Measurements from ENCODE around the gene RHEX. TPM values are rescaled to one million over a fixed set of nuclear protein-coding genes. Genes with fewer than 3 reads are reported as not detected.
A peak's percentile ranks its signal among the peaks of the same experiment; 100 is the strongest.
"Not testable (repeated sequence)": the region's sequence is repeated elsewhere in the genome, so short reads cannot be mapped to it uniquely, and the experiment has no call there.

RHEX gene
- total RNA-seq, 1 donor from 2014 or later: 17.3 TPM

DNA sequence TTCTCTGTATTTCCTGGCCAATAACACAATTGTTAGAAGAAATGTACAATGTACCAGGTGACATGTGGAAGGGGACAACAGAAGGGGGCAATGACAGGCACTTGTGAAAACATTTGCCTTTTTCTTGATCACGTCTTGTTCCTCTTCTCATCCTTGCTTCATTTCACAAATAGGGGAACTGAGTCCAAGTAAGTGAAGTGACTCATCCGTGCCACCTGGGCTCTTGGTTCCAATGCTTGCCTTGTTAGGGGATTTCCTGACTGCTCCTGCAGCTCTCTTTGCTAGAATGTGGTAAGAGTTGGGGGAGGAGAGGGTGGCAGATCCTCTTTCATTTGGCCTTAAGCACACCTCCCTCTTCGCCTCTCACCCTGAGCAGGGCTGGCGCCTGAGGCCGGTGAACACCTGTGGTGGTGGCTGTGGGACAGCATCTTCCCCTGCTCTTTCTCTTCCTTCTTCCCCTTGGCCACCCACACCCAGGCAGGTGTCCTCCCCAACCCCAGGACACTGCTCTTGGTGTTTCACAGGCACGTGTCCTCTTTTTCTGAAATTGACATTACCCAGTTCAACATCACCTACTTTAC, 2.2 kb upstream of the RHEX start:
- H3K9me3 ChIP-seq: no peaks in the 10 kb centered on the region
- no peaks in the 10 kb centered on the region for H3K36me3 ChIP-seq
- H3K4me3 ChIP-seq: no peak overlapping the region
- no peaks in the 10 kb centered on the region for H3K4me1 ChIP-seq
- H3K27ac ChIP-seq: no peak overlapping the region
- DNase-seq (no peak), ATAC-seq (peak; percentile 74)
- TF ChIP-seq, protein P1, sequence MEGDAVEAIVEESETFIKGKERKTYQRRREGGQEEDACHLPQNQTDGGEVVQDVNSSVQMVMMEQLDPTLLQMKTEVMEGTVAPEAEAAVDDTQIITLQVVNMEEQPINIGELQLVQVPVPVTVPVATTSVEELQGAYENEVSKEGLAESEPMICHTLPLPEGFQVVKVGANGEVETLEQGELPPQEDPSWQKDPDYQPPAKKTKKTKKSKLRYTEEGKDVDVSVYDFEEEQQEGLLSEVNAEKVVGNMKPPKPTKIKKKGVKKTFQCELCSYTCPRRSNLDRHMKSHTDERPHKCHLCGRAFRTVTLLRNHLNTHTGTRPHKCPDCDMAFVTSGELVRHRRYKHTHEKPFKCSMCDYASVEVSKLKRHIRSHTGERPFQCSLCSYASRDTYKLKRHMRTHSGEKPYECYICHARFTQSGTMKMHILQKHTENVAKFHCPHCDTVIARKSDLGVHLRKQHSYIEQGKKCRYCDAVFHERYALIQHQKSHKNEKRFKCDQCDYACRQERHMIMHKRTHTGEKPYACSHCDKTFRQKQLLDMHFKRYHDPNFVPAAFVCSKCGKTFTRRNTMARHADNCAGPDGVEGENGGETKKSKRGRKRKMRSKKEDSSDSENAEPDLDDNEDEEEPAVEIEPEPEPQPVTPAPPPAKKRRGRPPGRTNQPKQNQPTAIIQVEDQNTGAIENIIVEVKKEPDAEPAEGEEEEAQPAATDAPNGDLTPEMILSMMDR (IDR thresholded peaks at IDR 0.05): no peak
- intact Hi-C loops (cut with DNase I): no loop called here
- no peaks in the 10 kb centered on the region for H3K27me3 ChIP-seq

DNA sequence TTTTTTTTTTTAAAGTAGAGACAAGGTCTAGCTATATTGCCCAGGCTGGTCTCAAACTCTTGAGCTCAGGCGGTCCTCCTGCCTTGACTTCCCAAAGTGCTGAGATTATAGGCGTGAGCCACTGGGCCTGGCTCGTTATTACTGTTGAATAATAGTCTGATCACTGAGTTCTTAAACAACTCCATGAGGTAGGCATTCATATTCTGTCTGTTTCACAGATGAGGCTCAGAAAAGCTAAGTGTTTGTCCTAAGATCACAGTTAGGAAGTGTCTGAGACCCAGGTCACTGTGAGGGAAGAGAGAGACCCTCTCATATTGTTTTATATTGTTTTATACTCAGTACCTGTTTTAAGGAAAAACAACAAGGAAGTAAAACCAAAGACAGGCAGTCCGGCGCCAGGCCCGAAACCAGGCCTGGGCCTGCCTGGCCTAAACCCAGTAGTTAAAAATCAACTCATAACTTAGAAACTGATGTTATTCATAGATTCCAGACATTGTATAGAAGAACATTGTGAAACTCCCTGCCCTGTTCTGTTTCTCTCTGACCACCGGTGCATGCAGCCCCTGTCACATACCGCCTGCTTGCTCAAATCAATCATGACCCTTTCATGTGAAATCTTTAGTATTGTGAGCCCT, 625 bp upstream of the RHEX start:
- not testable (repeated sequence) for H3K27ac ChIP-seq

DNA sequence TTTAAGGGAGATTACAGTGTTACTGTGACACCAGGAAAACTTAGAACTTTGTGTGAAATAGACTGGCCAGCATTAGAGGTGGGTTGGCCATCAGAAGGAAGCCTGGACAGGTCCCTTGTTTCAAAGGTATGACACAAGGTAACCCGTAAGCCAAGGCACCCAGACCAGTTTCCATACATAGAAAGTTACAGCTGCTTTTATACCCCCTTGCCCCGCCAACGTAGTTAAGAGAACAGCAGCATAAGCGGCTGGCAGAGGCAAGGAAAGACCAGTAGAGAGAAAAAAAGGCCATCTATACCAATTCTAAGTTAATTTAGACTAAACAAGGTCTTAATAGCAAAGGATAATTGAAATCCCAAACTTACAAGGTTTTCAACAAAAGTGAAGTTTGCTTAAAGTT, 643 bp downstream of the RHEX start:
- H3K4me1 ChIP-seq; intact Hi-C loops (cut with DNase I); ATAC-seq; H3K27ac ChIP-seq; H3K36me3 ChIP-seq; H3K9me3 ChIP-seq; H3K4me3 ChIP-seq; DNase-seq; H3K27me3 ChIP-seq: not testable (repeated sequence)

More for the DNA sequence above, 625 bp upstream of the RHEX start:
- H3K4me3 ChIP-seq; DNase-seq; H3K27me3 ChIP-seq; H3K9me3 ChIP-seq; intact Hi-C loops (cut with DNase I); H3K36me3 ChIP-seq; ATAC-seq; H3K4me1 ChIP-seq: not testable (repeated sequence)

DNA sequence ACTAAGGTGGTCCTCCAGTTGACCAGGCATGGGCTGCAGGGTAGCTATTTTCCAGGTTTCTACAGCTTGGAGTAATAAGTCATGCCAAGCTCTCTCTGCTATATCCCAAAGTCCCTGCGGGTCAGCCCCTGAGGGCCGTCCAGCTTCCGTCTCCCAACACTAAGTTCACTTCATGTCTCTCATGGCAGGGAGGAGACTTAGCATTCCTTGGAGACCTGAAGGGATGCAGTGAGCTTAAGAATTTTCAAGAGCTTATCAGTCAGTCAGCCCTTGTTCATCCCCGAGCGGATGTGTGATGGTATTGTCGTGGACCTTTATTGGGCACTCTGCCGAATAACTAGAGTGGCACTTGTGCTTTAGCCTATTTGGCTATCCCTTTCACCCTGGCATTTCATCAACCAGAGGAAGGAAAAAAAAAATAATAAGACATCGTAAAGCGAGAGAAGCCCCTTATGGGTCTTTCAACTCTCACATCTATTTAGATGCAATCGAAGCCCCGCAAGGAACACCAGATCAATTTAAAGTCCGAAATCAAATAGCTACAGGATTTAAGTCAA, 2.2 kb downstream of the RHEX start:
- H3K9me3 ChIP-seq; DNase-seq; intact Hi-C loops (cut with DNase I); H3K36me3 ChIP-seq; H3K27ac ChIP-seq; H3K27me3 ChIP-seq; H3K4me3 ChIP-seq; H3K4me1 ChIP-seq; ATAC-seq: not testable (repeated sequence)

DNA sequence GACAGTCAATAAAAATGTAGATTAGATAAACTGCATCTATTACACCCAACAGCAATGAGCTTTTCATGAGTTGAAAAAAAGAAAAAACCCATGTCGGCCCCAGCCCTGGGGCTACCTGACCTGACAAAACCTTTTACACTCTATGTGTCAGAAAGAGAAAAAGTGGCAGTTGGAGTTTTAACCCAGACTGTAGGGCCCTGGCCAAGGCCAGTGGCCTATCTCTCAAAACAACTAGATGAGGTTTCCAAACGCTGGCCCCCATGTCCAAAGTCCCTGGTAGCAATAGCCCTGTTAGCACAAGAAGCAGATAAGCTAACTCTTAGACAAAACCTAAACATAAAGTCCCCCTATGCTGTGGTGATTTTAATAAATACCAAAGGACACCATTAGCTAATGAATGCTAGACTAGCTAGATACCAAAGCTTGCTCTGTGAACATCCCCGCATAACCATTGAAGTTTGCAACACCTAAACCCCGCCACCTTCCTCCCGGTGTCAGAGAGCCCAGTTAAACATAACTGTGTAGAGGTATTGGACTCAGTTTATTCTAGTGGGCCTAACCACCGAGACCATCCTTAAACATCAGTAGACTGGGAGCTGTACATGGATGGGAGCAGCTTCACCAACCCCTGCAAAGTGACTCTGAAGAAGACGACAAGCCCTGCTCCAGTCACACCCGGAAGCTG, 2.8 kb downstream of the RHEX start:
- H3K36me3 ChIP-seq; H3K27ac ChIP-seq; ATAC-seq; DNase-seq; H3K9me3 ChIP-seq; H3K4me1 ChIP-seq; H3K27me3 ChIP-seq; H3K4me3 ChIP-seq; intact Hi-C loops (cut with DNase I): not testable (repeated sequence)

DNA sequence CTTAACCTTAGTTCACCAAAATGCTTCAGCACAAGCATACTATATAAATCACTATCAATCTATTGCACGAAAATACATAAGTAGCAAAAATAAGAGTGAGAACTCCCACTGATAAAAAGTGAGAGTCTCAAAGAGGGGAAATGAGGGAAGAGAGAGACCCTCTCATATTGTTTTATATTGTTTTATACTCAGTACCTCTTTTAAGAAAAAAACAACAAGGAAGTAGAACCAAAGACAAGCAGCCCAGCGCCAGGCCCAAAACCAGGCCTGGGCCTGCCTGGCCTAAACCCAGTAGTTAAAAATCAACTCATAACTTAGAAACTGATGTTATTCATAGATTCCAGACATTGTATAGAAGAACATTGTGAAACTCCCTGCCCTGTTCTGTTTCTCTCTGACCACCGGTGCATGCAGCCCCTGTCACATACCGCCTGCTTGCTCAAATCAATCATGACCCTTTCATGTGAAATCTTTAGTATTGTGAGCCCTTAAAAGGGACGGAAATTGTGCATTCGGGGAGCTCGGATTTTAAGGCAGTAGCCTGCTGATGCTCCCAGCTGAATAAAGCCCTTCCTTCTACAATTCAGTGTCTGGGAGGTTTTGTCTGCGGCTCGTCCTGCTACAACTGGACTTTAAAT, 5.4 kb downstream of the RHEX start:
- H3K27me3 ChIP-seq; DNase-seq; ATAC-seq; H3K36me3 ChIP-seq; H3K9me3 ChIP-seq; H3K4me1 ChIP-seq; intact Hi-C loops (cut with DNase I); H3K4me3 ChIP-seq; H3K27ac ChIP-seq: not testable (repeated sequence)

DNA sequence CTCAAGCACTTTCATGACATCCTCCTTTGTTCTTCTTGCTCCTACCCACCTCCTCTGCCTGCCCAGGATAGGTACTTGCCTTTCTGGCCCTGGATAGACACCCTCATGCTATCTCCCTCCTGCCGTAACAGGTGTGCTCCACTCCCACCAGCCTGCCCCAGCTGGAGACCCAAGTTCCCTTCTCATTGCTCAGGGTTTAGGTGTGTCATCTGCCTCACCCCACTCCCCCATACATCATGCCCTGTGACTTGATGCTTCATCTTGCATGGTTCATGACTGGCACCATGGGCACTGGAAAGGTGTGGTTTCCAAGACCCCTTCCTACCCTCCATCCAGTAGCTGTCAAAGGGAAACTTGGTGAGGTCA, 5.9 kb downstream of the RHEX start:
- Histone ChIP-seq H3K4me3 (no peak overlapping the region), H3K9me3 (no peaks in the 10 kb centered on the region), H3K27me3 (no peaks in the 10 kb centered on the region), H3K4me1 (no peaks in the 10 kb centered on the region), H3K27ac (no peak overlapping the region), H3K36me3 (no peaks in the 10 kb centered on the region)
- DNase-seq (no peak), ATAC-seq (no peak)
- intact Hi-C loops (cut with DNase I): no loop called here
- TF ChIP-seq, protein P1 (IDR thresholded peaks at IDR 0.05): no peak

DNA sequence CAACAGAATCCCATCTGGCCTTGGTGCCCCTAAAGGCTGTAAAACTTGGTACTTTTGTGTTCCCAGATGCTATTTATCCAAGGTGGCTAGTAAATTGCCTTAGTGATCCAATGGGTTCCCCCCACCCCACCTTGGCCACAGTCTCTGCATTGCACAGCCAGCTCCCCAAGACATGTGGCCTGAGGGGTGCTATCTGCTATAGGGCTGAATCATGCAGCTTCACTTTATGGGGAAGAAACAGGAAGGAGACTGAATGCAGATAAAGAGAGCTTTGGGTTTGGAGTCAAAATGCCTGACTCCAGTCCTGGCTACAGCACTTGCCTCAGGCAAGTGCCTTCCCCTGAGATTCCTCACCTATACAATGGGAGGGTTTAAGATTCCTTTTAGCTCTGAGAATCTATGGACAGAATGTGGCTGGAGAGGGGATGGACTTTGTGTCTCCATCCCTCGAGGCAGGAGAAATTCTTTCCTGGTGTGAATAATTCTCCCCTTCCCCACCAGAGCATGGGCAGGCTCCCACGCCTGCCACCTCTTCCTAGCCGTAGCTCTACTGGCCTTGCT, 6.5 kb downstream of the RHEX start:
- ATAC-seq: no peak
- no peaks in the 10 kb centered on the region for H3K4me1 ChIP-seq
- TF ChIP-seq, protein P1 (IDR thresholded peaks at IDR 0.05): no peak

More for the DNA sequence above, 6.5 kb downstream of the RHEX start:
- H3K9me3 ChIP-seq: no peaks in the 10 kb centered on the region
- H3K36me3 ChIP-seq: no peaks in the 10 kb centered on the region
- H3K27ac ChIP-seq: no peak overlapping the region
- no peak for DNase-seq
- H3K27me3 ChIP-seq: no peaks in the 10 kb centered on the region
- H3K4me3 ChIP-seq: no peak overlapping the region
- intact Hi-C loops (cut with DNase I): no loop called here

All from upper lobe of right lung (tissue), 1 donor.